HG03520 (cell line): ENCODE measurements around the gene ERMARD.

Experiments
- ATAC-seq: cut with Tn5 transposase; IDR thresholded peaks from one replicate; pipeline ENCODE4 v1.9.1; 2021; ENCODE audit warnings: mild to moderate bottlenecking, moderate library complexity; ENCODE audit not compliant: unreplicated experiment

ERMARD gene

DNA sequence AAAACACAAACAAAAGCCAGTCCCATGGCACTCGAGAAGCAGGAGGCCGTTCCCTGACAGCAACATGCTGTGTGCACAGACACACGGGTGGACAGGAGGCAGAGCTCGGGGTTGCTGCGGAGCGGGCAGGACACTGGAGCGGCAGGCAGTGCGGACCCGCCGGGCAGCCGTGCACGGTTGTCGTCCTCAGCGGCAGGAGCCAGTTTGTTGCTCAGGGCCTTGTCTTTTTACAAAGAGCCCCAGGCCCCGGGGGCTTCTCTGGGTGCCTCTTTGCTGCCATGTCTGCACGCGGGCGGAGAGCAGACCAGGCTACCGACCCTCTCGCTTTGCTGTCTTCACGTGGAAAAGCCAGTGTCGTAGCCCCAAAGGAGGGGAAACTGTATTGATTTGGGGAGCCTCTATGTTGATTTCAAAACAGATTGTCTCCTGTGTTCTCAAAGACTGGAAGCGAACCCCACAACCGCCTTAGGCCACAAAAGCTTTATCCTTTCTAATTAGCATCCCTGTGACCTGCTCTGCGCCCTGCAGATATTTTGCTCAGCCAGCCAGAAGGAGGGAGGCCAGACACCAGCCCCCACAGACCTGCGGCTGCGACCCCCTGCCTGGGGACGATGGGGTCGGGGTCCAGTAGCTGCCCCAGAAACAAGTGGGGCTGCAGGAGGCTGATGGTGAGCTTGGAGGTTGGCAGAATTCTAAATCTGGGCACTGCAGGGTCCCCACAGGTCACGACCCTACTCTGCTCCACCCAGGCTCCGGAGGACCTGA lies 50.2 kb downstream of the ERMARD start:
- ATAC-seq, result no peak

DNA sequence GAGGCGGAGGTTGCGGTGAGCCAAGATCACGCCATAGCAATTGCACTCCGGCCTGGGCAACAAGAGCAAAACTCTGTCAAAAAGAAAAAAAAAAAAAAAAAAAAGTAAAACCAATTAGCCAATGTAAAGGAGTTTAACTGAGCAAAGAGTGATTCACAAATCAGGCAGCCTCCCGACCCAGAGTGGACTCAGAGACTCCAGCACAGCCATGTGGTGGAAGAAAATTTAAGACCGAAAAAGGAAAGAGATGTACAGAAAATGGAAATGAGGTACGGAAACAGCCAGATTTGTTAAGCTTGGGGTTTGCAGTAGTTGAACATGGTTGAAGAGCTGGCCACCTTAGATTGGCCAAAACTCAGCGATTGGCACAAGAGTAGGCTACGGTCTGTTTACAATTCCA lies 51.4 kb downstream of the ERMARD start:
- no peak for ATAC-seq

DNA sequence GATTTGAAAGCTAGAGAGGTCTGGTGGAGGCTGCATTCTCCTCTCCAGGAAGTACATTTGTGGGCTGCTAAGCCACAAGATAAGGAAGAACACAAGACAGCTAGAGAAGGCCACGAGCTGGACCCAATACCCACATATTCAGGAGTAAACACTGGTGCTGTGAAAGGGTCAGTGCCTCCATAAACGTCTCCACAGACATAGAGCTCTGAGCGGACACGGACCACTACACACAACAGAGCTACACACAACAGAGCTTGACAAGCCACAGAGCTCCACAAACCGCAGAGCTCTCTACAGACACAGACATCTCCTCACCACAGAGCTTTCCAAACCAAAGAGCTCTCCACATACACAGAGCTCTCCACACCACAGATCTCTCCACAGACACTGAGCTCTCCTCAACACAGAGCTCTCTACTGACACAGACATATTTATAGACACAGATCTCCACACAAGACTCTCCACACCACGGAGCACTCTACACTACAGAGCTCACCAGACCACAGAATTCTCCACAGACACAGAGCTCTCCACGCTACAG lies 51.9 kb downstream of the ERMARD start:
- ATAC-seq, result peak; percentile 46

DNA sequence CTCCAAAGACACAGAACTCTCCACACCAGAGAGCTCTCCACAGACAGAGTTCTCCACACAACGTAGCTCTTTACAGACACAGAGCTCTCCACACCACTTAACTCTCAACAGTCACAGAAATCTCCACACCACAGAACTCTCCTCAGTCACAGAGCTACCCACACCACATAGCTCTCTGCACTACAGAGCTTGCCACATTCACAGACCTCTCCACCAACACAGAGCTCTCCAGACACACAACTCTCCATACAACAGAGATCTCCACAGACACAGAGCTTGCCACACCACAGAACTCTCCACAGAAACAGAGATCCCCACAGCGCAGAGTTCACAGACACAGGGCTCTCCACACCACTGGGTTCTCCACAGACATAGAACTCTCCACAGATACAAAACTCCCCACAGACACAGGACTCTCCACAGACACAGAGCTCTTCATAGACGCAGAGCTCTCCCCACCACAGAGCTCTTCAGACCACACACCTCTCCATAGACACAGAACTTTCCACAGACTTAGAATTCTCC lies 52.5 kb downstream of the ERMARD start:
- ATAC-seq, result peak; percentile 13

DNA sequence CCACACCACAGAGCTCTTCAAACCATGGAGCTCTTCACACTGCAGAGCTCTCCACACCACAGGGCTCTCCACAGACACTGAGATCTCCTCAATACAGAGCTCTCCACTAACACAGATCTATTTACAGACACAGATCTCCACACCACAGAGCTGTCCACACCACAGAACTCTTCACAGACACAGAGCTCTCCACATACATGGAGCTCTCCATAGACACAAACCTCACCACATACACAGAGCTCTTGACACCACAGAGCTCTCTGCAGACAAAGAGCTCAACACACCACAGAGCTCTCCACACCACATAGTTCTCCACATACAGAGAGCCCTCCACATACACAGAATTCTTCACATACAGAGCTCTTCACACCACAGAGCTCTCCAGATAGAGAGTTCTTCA lies 53.0 kb downstream of the ERMARD start:
- ATAC-seq, result no peak

DNA sequence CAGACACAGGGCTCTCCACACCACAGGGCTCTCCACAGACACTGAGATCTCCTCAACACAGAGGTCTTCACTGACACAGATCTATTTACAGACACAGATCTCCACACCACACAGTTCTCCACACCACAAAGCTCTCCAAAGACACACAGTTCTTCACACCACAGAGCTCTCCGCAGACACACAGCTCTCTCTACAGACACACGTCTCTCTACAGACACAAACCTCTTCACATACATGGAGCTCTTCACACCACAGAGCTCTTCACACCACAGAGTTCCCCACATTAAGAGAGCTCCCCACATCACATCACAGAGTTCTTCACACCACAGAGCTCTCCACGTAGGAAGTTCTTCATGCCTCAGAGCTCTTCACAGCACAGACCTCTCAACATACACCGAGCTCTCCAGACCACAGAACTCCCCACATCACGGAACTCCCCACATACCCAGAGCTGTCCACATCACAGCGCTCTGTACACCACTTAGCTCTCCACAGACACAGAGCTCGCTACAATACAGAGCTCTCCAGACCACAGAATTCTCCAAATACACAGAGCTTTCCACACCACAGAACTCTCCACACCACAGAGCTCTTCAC lies 53.9 kb downstream of the ERMARD start:
- no peak for ATAC-seq

DNA sequence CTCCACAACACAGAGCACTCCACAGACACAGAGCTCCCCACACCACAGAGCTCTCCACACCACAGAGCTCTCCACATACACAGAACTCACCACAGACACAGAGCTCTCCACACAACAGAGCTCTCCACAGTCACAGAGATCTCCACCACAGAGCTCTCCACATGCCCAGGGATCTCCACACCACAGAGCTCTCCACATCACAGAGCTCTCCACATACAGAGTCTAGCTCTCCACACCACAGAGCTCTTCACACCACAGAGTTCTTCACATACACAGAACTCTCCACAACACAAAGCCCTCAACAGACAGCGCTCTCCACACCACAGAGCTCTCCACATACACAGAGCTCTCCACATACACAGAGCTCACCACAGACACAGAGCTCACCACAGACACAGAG lies 55.3 kb downstream of the ERMARD start:
- ATAC-seq, result no peak

DNA sequence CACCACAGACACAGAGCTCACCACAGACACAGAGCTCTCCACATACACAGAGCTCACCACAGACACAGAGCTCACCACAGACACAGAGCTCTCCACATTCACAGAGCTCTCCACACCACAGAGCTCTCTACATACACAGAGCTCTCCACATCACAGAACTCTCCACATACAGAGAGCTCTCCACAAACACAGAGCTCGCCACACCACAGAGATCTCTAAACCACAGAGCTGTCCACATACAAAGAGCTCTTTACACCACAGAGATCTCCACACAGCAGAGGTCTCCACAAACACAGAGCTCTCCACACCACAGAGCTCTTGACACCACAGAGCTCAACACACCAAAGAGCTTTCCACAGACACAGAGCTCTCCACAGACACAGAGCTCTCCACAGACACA lies 55.8 kb downstream of the ERMARD start:
- no peak for ATAC-seq

DNA sequence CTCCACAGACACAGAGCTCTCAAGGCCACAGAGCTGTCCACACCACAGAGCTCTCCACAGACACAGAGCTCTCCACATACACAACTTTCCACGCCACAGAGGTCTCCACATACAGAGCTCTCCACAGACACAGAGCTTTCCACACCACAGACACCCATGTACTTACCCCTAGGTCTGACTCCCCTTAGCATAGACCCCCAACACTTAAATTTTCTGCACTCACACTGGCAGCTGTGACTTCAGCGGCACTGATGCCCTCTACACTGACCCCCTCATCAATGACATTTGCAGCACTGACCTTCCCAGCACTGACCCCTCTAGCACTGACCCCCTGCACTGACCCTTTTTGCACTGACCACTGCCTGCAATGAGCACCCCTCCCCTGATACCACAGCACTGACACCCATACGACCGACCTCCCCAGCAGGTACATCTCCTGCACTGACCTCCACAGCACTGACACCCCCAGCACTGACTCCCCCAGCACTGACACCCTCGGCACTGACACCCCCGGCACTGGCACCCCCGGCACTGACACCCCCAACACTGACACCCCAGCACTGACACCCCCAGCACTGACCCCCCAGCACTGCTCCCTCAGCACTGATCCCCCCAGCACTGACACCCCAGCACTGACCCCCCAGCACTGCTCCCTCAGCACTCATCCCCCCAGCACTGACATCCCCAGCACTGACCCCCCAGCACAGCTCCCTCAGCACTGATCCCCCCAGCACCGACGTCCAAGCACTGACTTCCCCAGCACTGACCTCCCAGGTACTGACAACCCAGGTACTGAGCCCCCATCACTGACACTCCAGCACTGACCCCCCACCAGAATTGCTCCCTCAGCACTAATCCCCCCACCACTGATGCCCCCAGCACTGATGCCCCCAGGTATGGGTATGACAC lies 56.5 kb downstream of the ERMARD start:
- ATAC-seq, result no peak

DNA sequence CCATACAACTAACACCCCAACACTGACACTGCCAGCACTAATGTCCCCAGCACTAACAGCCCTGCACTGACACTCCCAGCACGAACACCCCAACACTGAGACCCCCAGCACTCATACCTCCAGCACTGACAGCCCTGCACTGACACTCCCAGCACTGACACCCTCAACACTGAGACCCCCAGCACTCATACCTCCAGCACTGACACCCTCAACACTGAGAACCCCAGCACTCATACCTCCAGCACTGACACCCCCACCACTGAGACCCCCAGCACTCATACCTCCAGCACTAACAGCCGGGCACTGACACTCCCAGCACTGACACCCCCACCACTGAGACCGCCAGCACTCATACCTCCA lies 57.2 kb downstream of the ERMARD start:
- ATAC-seq, result no peak

DNA sequence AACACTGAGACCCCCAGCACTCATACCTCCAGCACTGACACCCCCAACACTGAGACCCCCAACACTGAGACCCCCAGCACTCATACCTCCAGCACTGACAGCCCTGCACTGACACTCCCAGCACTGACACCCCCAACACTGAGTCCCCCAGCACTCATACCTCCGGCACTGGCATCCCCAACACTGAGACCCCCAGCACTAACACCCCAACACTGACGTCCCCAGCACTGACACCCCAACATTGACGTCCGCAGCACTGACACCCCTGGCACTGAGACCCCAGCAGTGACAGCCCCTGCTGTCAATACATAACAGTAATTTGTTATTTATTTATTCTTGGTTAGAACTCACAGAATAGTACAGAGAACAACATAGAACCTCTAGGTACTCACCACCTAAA lies 58.0 kb downstream of the ERMARD start:
- no peak for ATAC-seq

DNA sequence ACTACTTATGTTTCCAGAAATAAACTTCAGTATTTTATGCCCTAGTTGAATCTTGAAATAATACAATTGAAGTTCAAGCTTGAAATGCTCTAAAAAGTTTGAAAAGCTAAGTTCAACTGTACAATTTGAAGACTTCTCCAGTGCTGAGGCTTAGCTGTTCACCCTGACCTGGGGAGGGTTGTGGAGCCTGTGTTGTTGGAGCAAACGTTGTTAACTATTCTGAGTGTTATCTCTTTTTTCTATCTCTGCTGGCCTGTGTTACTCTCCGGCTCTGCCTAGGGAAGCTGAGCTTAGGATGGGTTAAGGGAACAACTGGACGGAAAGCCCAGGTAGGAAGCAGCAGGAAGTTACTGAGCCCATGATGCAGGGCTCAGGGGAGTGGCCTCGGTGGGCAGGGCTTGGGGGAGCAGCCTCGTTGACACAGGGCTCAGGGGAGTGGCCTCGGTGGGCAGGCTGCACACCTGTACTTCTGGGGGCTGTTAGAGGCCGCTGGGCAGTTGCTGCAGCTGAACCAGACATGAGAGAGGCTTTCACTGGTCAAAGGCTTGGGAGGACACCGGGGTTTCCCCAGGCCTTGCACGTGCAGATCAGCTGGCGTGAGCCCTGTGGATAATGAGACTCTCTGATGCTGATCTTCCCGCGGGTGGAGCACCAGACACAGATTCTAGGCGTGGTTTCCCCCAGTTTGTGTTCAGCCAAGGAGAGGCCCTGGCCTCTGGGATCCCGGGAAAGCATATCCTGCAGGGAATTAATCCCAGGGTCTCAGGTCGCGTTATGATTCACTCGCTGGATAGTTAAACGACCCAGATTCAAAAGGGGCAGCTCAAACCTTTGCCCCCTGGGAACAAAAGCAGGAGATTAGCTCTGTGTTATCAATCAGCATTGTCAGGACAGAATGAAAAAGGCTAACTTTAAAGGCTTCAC lies 58.9 kb downstream of the ERMARD start:
- ATAC-seq, result no peak

DNA sequence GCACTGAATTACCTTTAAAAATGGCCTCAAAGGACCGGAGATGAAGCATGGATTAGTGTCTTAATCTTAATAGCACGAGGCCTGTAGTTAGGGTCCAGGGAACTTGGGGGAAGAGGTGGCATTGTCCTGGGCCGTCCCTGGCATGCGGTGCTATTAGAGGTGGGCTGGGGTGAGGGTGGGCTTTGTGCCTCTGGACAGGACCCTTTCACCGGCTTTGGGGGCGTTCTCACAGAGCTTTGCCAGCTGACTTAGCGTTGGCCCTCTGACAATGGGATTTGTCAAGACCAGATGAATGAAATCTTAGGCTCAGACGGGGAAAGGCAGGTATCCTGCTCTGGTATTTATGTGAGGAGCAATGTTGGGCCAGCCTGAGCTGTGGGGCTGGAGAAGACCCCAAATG lies 59.6 kb downstream of the ERMARD start:
- ATAC-seq, result no peak

DNA sequence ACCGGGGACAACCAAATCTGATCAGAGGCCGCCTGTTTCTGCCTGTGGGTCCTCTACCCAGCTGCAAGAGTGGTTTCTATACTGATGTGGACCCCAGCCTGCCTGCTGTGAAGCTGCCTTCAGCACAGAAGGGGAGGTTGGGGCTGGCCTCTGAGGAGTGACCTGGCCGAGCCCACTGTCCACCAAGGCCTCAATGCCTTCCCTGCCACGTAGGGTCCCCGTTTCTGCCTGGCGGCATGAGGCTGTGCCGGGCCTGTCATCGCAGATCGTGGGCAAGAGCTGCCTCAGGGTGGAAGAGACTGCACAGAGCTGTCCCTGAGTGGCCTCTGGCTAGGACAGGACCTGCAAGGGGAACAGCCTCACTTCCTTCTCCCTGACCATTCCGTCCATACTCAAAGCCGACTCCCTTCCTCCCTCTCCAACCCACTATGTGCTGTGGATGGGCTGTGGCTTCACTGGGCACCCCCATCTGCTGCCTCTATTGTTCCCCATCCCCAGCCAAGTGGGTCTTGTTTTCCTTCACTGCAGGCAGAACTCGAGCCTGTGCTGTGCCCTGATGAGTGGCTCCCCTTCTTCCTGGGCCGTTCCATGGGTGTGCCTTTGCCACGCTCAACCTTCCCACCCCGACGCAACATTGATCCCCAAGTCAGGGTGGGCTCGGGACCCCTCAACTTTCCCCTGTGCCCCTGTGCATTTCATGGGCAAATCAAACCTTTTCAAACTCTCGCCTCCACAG lies 60.3 kb downstream of the ERMARD start:
- ATAC-seq, result no peak

DNA sequence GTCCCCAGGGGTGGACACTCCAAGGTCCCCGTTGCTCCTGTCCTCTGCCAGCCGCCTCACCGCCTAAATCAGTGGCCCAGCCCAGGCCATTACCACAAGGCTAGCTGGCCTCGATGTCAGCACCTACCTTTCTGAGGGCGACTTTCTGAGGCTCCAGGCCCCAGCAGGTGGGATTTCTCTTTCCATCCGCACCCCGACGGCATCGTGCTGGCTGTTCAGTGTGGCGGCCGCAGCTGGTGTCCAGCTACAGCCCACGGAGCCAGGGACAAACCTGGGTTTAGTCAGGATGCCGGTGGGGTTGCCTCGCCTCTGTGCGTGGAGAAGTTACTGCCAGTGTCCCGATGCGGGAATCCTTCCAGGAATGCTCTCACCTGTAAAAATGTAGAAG lies 60.8 kb downstream of the ERMARD start:
- no peak for ATAC-seq

DNA sequence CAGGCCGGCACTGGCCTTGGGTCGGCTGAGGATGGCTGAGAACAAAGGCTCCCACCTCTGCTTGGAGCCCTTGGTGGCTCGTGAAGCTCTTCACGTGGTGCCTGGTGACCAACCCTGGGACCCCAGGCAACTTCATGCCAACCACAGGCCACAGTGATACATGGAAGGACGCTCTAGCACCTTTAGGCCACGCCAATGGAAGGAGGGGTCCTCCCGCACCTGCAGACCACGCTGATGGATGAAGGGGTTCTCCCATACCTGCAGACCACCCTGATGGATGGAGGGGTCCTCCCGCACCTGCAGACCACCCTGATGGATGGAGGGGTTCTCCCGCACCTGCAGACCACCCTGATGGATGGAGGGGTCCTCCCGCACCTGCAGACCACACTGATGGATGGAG lies 62.5 kb downstream of the ERMARD start:
- ATAC-seq, result no peak

DNA sequence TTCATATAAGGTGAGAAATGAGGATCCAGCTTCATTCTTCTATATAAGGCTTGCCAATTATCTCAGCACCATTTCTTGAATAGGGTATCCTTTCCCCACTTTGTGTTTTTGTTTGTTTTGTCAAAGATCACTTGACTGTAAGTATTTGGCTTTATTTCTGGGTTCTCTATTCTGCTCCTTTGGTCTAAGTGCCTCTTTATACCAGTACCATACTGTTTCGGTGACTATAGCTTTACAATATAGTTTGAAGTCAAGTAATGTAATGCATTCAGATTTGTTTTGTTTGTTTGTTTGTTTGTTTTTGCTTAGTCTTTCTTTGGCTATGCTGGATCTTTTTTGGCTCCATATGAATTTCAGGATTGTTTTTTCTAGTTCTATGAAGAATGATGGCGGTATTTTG lies 64.6 kb downstream of the ERMARD start:
- no peak for ATAC-seq

DNA sequence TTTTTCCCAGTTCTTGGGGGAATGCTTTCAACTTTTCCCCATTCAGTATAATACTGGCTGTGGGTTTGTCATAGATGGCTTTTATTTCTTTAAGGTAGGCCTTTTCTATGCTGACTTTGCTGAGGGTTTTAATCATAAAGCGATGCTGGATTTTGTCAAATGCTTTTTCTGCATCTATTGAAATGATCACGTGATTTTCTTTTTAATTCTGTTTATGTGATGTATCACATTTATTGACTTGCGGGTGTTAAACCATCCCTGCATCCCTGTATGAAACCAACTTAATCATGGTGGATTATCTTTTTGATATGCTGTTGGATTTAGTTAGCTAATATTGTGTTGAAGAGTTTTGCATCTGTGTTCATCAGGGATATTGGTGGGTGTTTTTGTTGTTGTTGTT lies 65.6 kb downstream of the ERMARD start:
- ATAC-seq, result no peak

DNA sequence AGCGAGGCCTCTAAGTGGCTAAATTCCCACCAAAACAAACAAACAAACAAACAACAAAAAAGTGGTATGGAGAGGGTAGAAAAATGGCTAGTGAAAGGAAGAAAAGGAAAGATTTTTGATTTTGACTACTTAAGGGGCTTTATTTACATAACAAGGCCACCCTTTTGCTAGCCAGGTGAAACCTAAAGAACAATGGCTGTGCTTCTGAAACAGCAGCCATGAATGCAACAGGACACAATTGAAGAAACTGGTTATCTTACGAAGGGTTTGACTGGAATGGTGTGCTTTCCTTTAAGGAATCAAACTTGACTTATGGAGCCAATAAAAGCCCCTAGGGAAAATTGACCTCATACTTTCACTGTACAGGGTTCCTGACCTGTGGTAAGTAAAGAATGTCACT lies 68.9 kb downstream of the ERMARD start:
- no peak for ATAC-seq

DNA sequence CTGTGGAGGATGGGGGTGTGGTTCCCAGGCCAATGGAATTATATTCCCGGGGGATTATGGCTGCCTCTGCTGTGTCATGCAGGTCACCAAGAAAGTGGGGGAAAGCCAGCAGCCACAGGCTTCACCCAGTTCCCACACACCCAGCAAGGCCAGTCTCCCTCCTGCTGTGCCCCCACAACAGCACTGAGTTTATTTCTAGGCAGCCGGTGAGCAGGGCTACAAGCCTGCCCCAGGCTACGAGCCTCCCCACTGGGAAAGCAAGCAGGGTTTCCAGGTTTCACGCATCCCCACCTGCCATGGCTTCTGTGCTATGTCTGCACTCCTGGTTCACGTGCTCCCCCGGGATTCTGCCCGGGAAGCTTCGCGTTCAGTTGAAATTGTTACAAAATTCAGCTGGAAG lies 72.6 kb downstream of the ERMARD start:
- no peak for ATAC-seq
